Kidney (tissue), 14 donors: ENCODE data around the gene PPCDC. TPM values are rescaled to one million over a fixed set of nuclear protein-coding genes. Genes with fewer than 3 reads are reported as not detected.

Source experiments
- DNase-seq, 5 donors: peaks; one replicate each; pipeline ENCODE4 v3.0.0-alpha.2; 2013 to 2020
- FAIRE-seq: peaks from 2 replicates; lab custom pipeline; 2012; peaks lifted over from hg19 to GRCh38; lab: Jason Lieb, UNC
- H3K27ac ChIP-seq, 2 donors: one replicate each; pipeline ENCODE4 v1.7.0; 2013; ENCODE audit warnings: low read depth in 2 of 2, low read length in 2 of 2, inconsistent platforms in 1 of 2
- H3K27me3 ChIP-seq: one replicate; pipeline ENCODE4 v1.7.1; 2013; ENCODE audit warnings: low read length, inconsistent platforms; ENCODE audit not compliant: control insufficient read depth, insufficient read depth
- H3K36me3 ChIP-seq, 3 donors: one replicate each; pipeline versions ENCODE4 v1.7.0 to v1.7.1; 2013; ENCODE audit warnings: low read length in 3 of 3, control low read depth in 1 of 3, inconsistent platforms in 1 of 3; ENCODE audit not compliant: insufficient read depth in 3 of 3, control insufficient read depth in 2 of 3
- H3K4me1 ChIP-seq, 3 donors: one replicate each; pipeline versions ENCODE4 v1.7.0 to v1.7.1; 2013; ENCODE audit warnings: low read length in 3 of 3, inconsistent platforms in 1 of 3, low read depth in 1 of 3; ENCODE audit not compliant: control insufficient read depth in 2 of 3, insufficient read depth in 2 of 3
- H3K4me3 ChIP-seq, 3 donors: one replicate each; pipeline versions ENCODE4 v1.7.0 to v1.8.1; 2013; ENCODE audit warnings: low read length in 3 of 3, control low read depth in 1 of 3, inconsistent platforms in 1 of 3
- H3K9ac ChIP-seq, 3 donors: one replicate each; pipeline versions ENCODE4 v1.7.0 to v1.7.1; 2013; ENCODE audit warnings: low read length in 3 of 3, control low read depth in 1 of 3, inconsistent platforms in 1 of 3
- H3K9me3 ChIP-seq, 3 donors: one replicate each; pipeline versions ENCODE4 v1.7.0 to v1.7.1; 2013; ENCODE audit warnings: low read length in 3 of 3, control low read depth in 1 of 3, inconsistent platforms in 1 of 3; ENCODE audit not compliant: control insufficient read depth in 2 of 3, insufficient read depth in 1 of 3
- intact Hi-C: fragments of 100-400 bp; cut with DNase I; formaldehyde crosslinking; loops from one replicate; pipeline ENCODE4 v1.11.1; 2022
- polyA plus RNA-seq: library from polyadenylated mRNA; stranded (reverse); fragments of 350-450 nt; fragmentation: Illumina TruSeq; extraction: RNeasy Lipid Tissue Mini Kit (QIAGEN cat#74804); gene quantifications from one replicate; pipeline ENCODE4 v1.2.3, GENCODE V29; 2014; ENCODE audit warnings: low read depth, low replicate concordance; ENCODE audit not compliant: insufficient read depth
- total RNA-seq: library from RNA; stranded (reverse); fragmentation: NEBNext Ultra II Directional; extraction: Animal tissue kit (Norgen Biotek cat#: 25700); gene quantifications from one replicate; pipeline ENCODE4 v1.2.1, GENCODE V29; 2021
- TF ChIP-seq, protein P1 (sequence below): IDR thresholded peaks from 3 replicates; pipeline ENCODE4 v1.5.1; 2012; ENCODE audit warnings: mild to moderate bottlenecking, moderate library complexity, borderline replicate concordance; ENCODE audit not compliant: insufficient read depth; ENCODE audit errors: extremely low read depth
- donor health status: control.
- donor health status: control.
- donor health status: control.
- donor health status: control.
- donor health status: control.
- donor health status: DM: yes; HTN: yes; CAD: no.
- donor health status: Normal renal cell carcinoma (clear cell type).

Gene PPCDC
- total and polyA plus RNA-seq, 2 donors from 2014 or later = 16.3 to 25.3 TPM

DNA sequence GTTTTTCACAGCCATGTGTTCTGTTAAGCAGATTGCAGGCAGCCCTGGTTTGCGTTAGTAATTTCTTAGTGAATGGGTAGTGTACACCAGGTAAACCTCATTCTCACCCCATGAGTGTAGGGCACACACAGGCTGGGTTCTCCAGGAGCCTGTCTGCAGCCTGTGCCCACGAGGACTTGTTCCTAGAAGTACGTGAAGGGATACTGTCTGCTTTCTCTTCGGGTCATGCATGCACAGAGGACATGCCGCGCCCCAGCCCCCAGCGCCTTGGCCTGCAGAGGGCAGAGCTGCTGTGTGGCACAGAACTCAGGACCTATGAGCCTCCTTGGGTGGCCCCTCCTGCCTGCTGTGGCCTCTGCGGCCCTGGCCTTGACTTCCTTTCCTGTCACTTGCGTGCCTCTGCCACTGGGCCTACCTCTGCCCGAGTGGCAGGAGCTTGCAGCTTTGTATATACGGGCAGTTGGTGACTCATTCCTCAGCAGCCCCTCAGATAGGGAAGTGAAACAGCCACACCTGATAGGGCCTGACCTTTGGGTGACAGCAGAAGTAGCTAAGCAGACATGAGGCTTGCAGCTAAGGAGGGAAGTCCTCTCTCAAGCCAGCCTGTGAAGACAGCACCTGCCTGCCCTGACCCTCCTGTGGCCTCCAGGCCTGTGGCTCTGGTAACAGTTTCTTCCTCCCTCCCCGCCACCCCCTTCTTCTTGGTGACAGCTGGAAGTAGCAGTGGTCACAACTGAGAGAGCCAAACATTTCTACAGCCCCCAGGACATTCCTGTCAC lies 19.5 kb downstream of the PPCDC start:
- peak overlapping the region in 1 of 3 donors; percentile 31 for H3K9ac ChIP-seq
- no peak overlapping the region for H3K4me3 ChIP-seq
- no peaks in the 10 kb centered on the region for H3K27me3 ChIP-seq
- H3K36me3 ChIP-seq = no peaks in the 10 kb centered on the region
- peak in 3 of 5 donors; percentile 43 to 94 (median 74) for DNase-seq
- peak overlapping the region; percentile 61 to 85 for H3K27ac ChIP-seq
- peaks cover 0 to 35% (median 20%) of the 10 kb centered on the region in 3 donors for H3K4me1 ChIP-seq
- TF ChIP-seq, protein P1, sequence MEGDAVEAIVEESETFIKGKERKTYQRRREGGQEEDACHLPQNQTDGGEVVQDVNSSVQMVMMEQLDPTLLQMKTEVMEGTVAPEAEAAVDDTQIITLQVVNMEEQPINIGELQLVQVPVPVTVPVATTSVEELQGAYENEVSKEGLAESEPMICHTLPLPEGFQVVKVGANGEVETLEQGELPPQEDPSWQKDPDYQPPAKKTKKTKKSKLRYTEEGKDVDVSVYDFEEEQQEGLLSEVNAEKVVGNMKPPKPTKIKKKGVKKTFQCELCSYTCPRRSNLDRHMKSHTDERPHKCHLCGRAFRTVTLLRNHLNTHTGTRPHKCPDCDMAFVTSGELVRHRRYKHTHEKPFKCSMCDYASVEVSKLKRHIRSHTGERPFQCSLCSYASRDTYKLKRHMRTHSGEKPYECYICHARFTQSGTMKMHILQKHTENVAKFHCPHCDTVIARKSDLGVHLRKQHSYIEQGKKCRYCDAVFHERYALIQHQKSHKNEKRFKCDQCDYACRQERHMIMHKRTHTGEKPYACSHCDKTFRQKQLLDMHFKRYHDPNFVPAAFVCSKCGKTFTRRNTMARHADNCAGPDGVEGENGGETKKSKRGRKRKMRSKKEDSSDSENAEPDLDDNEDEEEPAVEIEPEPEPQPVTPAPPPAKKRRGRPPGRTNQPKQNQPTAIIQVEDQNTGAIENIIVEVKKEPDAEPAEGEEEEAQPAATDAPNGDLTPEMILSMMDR = peak; percentile 20
- FAIRE-seq = no peak
- intact Hi-C loops = no loop called here
- H3K9me3 ChIP-seq = no peaks in the 10 kb centered on the region

DNA sequence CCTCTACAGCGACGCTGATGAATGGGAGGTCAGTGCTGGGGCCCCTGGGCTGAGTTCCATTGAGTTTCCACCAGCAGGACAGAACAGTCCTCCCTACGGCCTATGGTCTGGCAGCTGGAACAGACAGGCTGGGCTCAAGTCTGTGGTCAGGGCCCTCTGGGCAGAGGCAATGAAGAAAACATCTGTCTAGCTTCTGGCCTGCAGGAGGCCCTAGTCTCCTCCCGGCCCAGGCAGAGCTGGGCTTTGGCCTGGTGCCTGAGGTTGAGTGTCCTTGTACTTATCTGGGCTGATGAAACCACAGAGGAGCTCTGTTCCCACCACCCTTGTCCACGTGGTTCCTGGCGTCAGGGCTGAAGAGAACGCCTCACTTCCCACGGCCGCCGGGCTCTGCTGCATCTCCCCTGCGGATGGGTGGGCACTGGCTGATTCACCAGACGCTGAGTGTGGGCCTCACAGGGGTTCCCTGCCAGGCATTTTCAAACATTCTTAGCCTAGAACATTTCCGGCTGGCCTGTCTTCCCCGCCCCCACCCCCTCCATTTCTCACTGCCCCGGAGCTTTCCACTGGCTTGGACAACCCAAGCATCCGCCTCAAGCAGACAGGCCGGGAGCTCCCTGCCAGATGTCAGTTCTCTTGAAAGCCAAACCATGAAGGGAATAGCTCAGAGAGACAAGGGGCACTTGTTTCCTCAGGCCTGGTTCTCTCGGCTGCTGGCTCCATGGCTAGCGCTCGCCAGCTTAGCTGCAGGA lies 20.3 kb downstream of the PPCDC start:
- intact Hi-C loops = no loop called here

GRCh38 chr15:75044258-75044878 lies 21.0 kb downstream of the PPCDC start:
- no peak overlapping the region for H3K4me3 ChIP-seq
- H3K9ac ChIP-seq = no peak overlapping the region
- H3K36me3 ChIP-seq = no peaks in the 10 kb centered on the region
- TF ChIP-seq, protein P1 = no peak
- intact Hi-C loops = no loop called here
- no peaks in the 10 kb centered on the region for H3K27me3 ChIP-seq
- H3K9me3 ChIP-seq = no peaks in the 10 kb centered on the region
- H3K4me1 ChIP-seq = peaks cover 0 to 41% (median 27%) of the 10 kb centered on the region in 3 donors
- H3K27ac ChIP-seq = peak overlapping the region; percentile 53 to 61
- DNase-seq (no peak), FAIRE-seq (no peak)

More for the DNA sequence above, 20.3 kb downstream of the PPCDC start:
- DNase-seq (peak; percentile 65 to 98 (median 77)), FAIRE-seq (no peak)
- no peaks in the 10 kb centered on the region for H3K27me3 ChIP-seq
- H3K27ac ChIP-seq = peak overlapping the region; percentile 61 to 85
- TF ChIP-seq, protein P1 = no peak
- H3K4me3 ChIP-seq = no peak overlapping the region
- peak overlapping the region in 1 of 3 donors; percentile 31 for H3K9ac ChIP-seq
- no peaks in the 10 kb centered on the region for H3K36me3 ChIP-seq
- no peaks in the 10 kb centered on the region for H3K9me3 ChIP-seq
- peaks cover 0 to 39% (median 20%) of the 10 kb centered on the region in 3 donors for H3K4me1 ChIP-seq
